Measurements from ENCODE around the gene SLC25A11. TPM values are rescaled to one million over a fixed set of nuclear protein-coding genes. Genes with fewer than 3 reads are reported as not detected.

The SLC25A11 gene
- total and polyA plus RNA-seq, 2 donors (not counting 3 experiments of a cell fraction or from before 2014, with no cell fraction given): 58.2 to 95.2 TPM

- TF ChIP-seq FOS (IDR thresholded peaks at IDR 0.05; ENCODE audit: borderline replicate concordance, insufficient read depth, low read length) (no peak), CTCF (IDR thresholded peaks at IDR 0.05; ENCODE audit: extremely low read depth in 1 of 2, insufficient read depth in 1 of 2, low read depth in 1 of 2, low read length in 2 of 2) (no peak), MAX (IDR thresholded peaks at IDR 0.05; ENCODE audit: insufficient read depth, insufficient read length) (no peak), POLR2A (IDR thresholded peaks at IDR 0.05; ENCODE audit: low read depth, low read length) (no peak), POLR2AphosphoS5 (IDR thresholded peaks at IDR 0.05; ENCODE audit: insufficient read depth, low read depth, low read length) (no peak), GATA2 (IDR thresholded peaks at IDR 0.05; ENCODE audit: insufficient read depth, insufficient read length, low read depth, low read length) (no peak), MYC (IDR thresholded peaks at IDR 0.05; ENCODE audit: low read depth, low read length) (no peak), EZH2 (IDR thresholded peaks at IDR 0.05; ENCODE audit: borderline replicate concordance, low read depth, low read length, severe bottlenecking) (no peak), JUN (IDR thresholded peaks at IDR 0.05; ENCODE audit: borderline replicate concordance, insufficient read depth, insufficient read length, low read depth) (no peak)
- Histone ChIP-seq H2AFZ (ENCODE audit: low read depth, low read length) (no peak overlapping the region), H3K36me3 (ENCODE audit: control insufficient read depth in 2 of 2, extremely low read depth in 1 of 2, insufficient read depth in 2 of 2, low read length in 2 of 2) (peaks cover 10 to 37% of the 10 kb centered on the region in 2 experiments), H3K4me2 (ENCODE audit: insufficient read depth, low read length) (no peak overlapping the region), H3K79me2 (ENCODE audit: control insufficient read depth, insufficient read depth, low read length) (peaks cover 4% of the 10 kb centered on the region), H3K27ac (ENCODE audit: insufficient read depth, low read depth, low read length) (no peak overlapping the region), H3K9me1 (replicated peaks; ENCODE audit: control insufficient read depth, extremely low read depth, insufficient read depth, low read length) (no peaks in the 10 kb centered on the region), H3K9me3 (replicated peaks; ENCODE audit: control insufficient read depth, insufficient read depth, low read length) (no peaks in the 10 kb centered on the region), H3K4me1 (ENCODE audit: control insufficient read depth, extremely low read depth, insufficient read depth, low read length) (peaks cover 16% of the 10 kb centered on the region), H3K27me3 (ENCODE audit: control insufficient read depth in 2 of 2, insufficient read depth in 2 of 2, low read length in 2 of 2) (no peaks in the 10 kb centered on the region), H3K9ac (replicated peaks; ENCODE audit: extremely low read depth, insufficient read depth, low read length) (no peak overlapping the region), H4K20me1 (replicated peaks; ENCODE audit: control insufficient read depth, extremely low read depth, insufficient read depth, low read length) (no peaks in the 10 kb centered on the region), H3K4me3 (replicated peaks in 1 of 3; ENCODE audit: insufficient read depth in 1 of 3, low read depth in 1 of 3, low read length in 3 of 3) (no peak overlapping the region)
- ChIA-PET POLR2A (no interaction called here), CTCF (interaction anchor here (1.1 to 1.8 kb wide), 2 partner anchors 9 to 405 kb away, joined by 3 to 5 read pairs; no protein-coding TSS in a partner anchor)
- FAIRE-seq (no peak), DNase-seq (ENCODE audit: low read depth, low spot score) (no peak)
- no TSS peak for BruUV-seq (replicated peaks)
- dilution Hi-C loops (cut with MboI; ENCODE audit: extremely low pct_ligation_motif_present, low sequenced_read_pairs): no loop called here
- intact Hi-C loops (cut with micrococcal nuclease): no loop called here
Observed at GRCh38 chr17:4971826-4972225, 32.0 kb upstream of the SLC25A11 start.
